Duodenal mucosa (tissue), 2 donors: ENCODE data around the gene FOXP4.

Experiments
- H3K27ac ChIP-seq: one replicate; pipeline ENCODE4 v1.7.0; 2013; ENCODE audit warnings: low read depth, low read length
- H3K27me3 ChIP-seq, 2 donors: one replicate each; pipeline ENCODE4 v1.7.0; 2013; ENCODE audit warnings: low read length in 2 of 2, control low read depth in 1 of 2; ENCODE audit not compliant: insufficient read depth in 2 of 2, control insufficient read depth in 1 of 2
- H3K36me3 ChIP-seq, 2 donors: one replicate each; pipeline ENCODE4 v1.7.0; 2013; ENCODE audit warnings: low read length in 2 of 2, control low read depth in 1 of 2; ENCODE audit not compliant: insufficient read depth in 2 of 2, control insufficient read depth in 1 of 2
- H3K4me1 ChIP-seq, 2 donors: one replicate each; pipeline ENCODE4 v1.7.0; 2013; ENCODE audit warnings: low read length in 2 of 2, control low read depth in 1 of 2; ENCODE audit not compliant: insufficient read depth in 2 of 2, control insufficient read depth in 1 of 2
- H3K4me3 ChIP-seq, 2 donors: one replicate each; pipeline ENCODE4 v1.7.0; 2013; ENCODE audit warnings: low read length in 2 of 2, low read depth in 1 of 2
- H3K9ac ChIP-seq, 2 donors: one replicate each; pipeline ENCODE4 v1.7.0; 2013; ENCODE audit warnings: low read length in 2 of 2, low read depth in 1 of 2
- H3K9me3 ChIP-seq, 2 donors: one replicate each; pipeline ENCODE4 v1.7.0; 2013; ENCODE audit warnings: low read length in 2 of 2, control low read depth in 1 of 2; ENCODE audit not compliant: control insufficient read depth in 1 of 2

The FOXP4 gene

DNA sequence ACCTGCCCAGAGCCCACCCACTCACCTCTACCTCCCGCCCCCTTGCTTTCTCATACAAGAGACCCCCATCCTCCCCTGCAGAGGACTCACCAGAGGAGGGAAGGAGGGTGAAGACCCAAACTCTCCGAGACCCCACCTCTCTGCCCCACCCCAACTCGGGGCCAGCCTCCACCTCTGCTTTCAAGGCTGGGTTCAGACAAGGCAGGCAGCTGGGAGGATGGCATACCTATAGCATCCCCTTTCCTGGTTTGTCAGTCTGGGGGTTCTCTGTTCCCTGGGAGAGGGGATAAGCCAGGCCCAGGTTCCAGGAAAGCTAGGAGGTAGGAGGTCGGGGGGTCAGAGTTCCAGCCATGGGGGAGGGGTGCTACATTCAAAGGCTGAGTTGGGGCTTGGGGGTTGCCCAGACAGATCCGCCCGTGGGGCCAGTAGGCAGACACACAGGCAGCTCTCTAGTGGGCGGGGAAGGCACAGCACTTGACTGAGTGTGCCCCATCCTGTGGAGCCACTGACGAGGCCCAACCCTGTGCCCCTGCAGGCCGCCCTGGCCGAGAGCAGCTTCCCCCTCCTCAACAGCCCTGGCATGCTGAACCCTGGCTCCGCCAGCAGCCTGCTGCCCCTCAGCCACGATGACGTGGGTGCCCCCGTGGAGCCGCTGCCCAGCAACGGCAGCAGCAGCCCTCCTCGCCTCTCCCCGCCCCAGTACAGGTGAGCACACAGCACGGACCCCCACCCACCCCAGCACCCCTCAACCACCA, 51.2 kb downstream of the FOXP4 start:
- Histone ChIP-seq H3K27ac (no peak overlapping the region), H3K36me3 (peaks cover 17 to 29% of the 10 kb centered on the region in 2 donors), H3K27me3 (no peaks in the 10 kb centered on the region), H3K4me3 (no peak overlapping the region), H3K4me1 (peaks cover 0 to 6% of the 10 kb centered on the region in 2 donors), H3K9me3 (no peaks in the 10 kb centered on the region), H3K9ac (no peak overlapping the region)

- no peaks in the 10 kb centered on the region for H3K9me3 ChIP-seq
- H3K9ac ChIP-seq: no peak overlapping the region
- H3K4me3 ChIP-seq: no peak overlapping the region
- H3K4me1 ChIP-seq: peaks cover 0 to 14% of the 10 kb centered on the region in 2 donors
- H3K36me3 ChIP-seq: peaks cover 17 to 23% of the 10 kb centered on the region in 2 donors
- H3K27ac ChIP-seq: no peak overlapping the region
- H3K27me3 ChIP-seq: no peaks in the 10 kb centered on the region
Measured at GRCh38 chr6:41598670-41599014, 52.5 kb downstream of the FOXP4 start.

GRCh38 chr6:41599015-41599851, 53.1 kb downstream of the FOXP4 start:
- no peaks in the 10 kb centered on the region for H3K27me3 ChIP-seq
- no peaks in the 10 kb centered on the region for H3K9me3 ChIP-seq
- H3K4me1 ChIP-seq: peaks cover 0 to 14% of the 10 kb centered on the region in 2 donors
- peaks cover 17 to 19% of the 10 kb centered on the region in 2 donors for H3K36me3 ChIP-seq
- H3K4me3 ChIP-seq: no peak overlapping the region
- no peak overlapping the region for H3K27ac ChIP-seq
- no peak overlapping the region for H3K9ac ChIP-seq

- H3K4me1 ChIP-seq: peaks cover 0 to 14% of the 10 kb centered on the region in 2 donors
- H3K27ac ChIP-seq: no peak overlapping the region
- no peaks in the 10 kb centered on the region for H3K9me3 ChIP-seq
- H3K27me3 ChIP-seq: no peaks in the 10 kb centered on the region
- H3K4me3 ChIP-seq: no peak overlapping the region
- no peak overlapping the region for H3K9ac ChIP-seq
- peaks cover 14 to 15% of the 10 kb centered on the region in 2 donors for H3K36me3 ChIP-seq
Measured at GRCh38 chr6:41599852-41600445, 53.8 kb downstream of the FOXP4 start.

DNA sequence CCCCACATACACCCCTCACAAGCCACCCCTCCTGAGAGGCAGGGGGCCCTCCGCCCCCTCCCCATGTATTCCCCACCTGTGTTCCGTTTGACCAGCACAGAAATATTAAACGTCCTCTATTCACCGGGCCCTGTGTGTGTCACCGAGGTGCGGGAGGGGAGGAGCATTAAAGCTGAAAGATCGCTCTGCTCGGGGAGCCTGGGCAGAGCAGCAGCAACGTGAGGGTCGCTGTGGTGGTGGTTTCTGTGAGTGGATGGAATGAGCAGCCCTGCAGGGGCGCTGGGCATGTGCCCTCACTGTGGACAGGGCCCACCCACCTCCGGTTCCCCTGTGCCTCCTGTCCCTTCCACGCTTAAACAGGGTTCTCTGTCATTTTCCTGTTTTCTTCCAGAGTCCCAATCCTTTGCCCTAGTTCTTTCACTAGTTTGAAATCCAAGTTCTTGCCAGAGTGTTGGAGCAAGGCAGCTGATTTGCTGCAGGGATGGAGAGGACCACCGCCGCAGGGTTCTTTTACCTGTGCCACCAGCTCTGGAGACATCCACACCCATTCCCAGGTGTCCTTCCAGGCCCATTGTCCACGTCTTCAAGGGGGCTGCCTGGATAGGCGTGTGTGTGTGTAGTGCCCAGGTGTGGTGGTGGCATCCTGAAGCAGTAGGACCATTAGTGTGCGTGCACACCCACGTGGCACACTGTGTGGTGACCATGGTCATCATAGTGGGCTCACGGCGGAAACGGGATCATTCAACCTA, 54.5 kb downstream of the FOXP4 start:
- Histone ChIP-seq H3K4me3 (no peak overlapping the region), H3K9ac (no peak overlapping the region), H3K36me3 (peaks cover 12 to 14% of the 10 kb centered on the region in 2 donors), H3K27me3 (no peaks in the 10 kb centered on the region), H3K4me1 (peaks cover 0 to 14% of the 10 kb centered on the region in 2 donors), H3K27ac (no peak overlapping the region), H3K9me3 (no peaks in the 10 kb centered on the region)

- Histone ChIP-seq H3K36me3 (peaks cover 9 to 13% of the 10 kb centered on the region in 2 donors), H3K9me3 (no peaks in the 10 kb centered on the region), H3K4me3 (no peak overlapping the region), H3K27ac (no peak overlapping the region), H3K9ac (no peak overlapping the region), H3K27me3 (no peaks in the 10 kb centered on the region), H3K4me1 (peaks cover 0 to 14% of the 10 kb centered on the region in 2 donors)
Measured at GRCh38 chr6:41601248-41601549, 55.0 kb downstream of the FOXP4 start.

GRCh38 chr6:41602422-41602743, 56.2 kb downstream of the FOXP4 start:
- no peaks in the 10 kb centered on the region for H3K9me3 ChIP-seq
- H3K4me1 ChIP-seq: peaks cover 0 to 14% of the 10 kb centered on the region in 2 donors
- H3K4me3 ChIP-seq: no peak overlapping the region
- peaks cover 0 to 5% of the 10 kb centered on the region in 2 donors for H3K36me3 ChIP-seq
- no peak overlapping the region for H3K9ac ChIP-seq
- H3K27me3 ChIP-seq: no peaks in the 10 kb centered on the region
- H3K27ac ChIP-seq: no peak overlapping the region

- Histone ChIP-seq H3K9me3 (no peaks in the 10 kb centered on the region), H3K4me3 (no peak overlapping the region), H3K27ac (no peak overlapping the region), H3K36me3 (peaks cover 0 to 5% of the 10 kb centered on the region in 2 donors), H3K27me3 (no peaks in the 10 kb centered on the region), H3K4me1 (peaks cover 0 to 14% of the 10 kb centered on the region in 2 donors), H3K9ac (peak overlapping the region in 1 of 2 donors; percentile 31)
Measured at GRCh38 chr6:41602864-41603608, 56.9 kb downstream of the FOXP4 start.

DNA sequence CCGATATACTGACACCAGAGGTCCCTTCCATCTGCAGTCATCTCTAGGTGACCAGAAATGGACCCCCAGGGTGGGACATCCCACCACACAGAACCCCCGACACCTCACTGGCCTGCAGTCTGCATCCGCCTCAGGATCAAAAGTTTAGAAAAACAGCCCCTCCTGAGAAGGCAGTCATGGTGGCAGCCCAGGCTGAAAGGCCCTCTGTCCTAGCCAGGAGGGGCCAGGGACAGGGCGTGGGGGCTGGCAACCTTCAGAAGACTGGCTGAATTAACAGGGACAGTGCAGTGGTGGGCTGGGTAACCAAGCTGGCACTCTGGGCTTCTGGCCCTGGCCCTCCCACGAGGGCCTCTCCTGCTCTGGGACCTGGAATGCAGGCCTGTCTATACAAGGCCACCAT, 57.8 kb downstream of the FOXP4 start:
- H3K9me3 ChIP-seq: no peaks in the 10 kb centered on the region
- H3K4me3 ChIP-seq: no peak overlapping the region
- no peaks in the 10 kb centered on the region for H3K27me3 ChIP-seq
- no peak overlapping the region for H3K27ac ChIP-seq
- peaks cover 0 to 5% of the 10 kb centered on the region in 2 donors for H3K36me3 ChIP-seq
- H3K9ac ChIP-seq: no peak overlapping the region
- peaks cover 0 to 14% of the 10 kb centered on the region in 2 donors for H3K4me1 ChIP-seq
